Fibroblast of pulmonary artery (primary cell): ENCODE data around the gene MAGI1.

Source experiments
- DNase-seq: peaks from one replicate; pipeline ENCODE4 v3.0.0-alpha.2; 2010; ENCODE audit warnings: low read depth
- H3K4me3 ChIP-seq: replicated peaks from 2 replicates; pipeline ENCODE4 v1.5.1; 2011; ENCODE audit warnings: low read depth, mild to moderate bottlenecking, control low read depth, low read length, moderate library complexity
- TF ChIP-seq, protein P1 (sequence below): IDR thresholded peaks from 2 replicates; pipeline ENCODE4 v1.5.1; 2011; ENCODE audit warnings: mild to moderate bottlenecking, control low read depth, low read length, inconsistent platforms; ENCODE audit errors: missing control alignments

Gene MAGI1

GRCh38 chr3:65685621-65686235 lies 353.0 kb downstream of the MAGI1 start:
- TF ChIP-seq, protein P1, sequence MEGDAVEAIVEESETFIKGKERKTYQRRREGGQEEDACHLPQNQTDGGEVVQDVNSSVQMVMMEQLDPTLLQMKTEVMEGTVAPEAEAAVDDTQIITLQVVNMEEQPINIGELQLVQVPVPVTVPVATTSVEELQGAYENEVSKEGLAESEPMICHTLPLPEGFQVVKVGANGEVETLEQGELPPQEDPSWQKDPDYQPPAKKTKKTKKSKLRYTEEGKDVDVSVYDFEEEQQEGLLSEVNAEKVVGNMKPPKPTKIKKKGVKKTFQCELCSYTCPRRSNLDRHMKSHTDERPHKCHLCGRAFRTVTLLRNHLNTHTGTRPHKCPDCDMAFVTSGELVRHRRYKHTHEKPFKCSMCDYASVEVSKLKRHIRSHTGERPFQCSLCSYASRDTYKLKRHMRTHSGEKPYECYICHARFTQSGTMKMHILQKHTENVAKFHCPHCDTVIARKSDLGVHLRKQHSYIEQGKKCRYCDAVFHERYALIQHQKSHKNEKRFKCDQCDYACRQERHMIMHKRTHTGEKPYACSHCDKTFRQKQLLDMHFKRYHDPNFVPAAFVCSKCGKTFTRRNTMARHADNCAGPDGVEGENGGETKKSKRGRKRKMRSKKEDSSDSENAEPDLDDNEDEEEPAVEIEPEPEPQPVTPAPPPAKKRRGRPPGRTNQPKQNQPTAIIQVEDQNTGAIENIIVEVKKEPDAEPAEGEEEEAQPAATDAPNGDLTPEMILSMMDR = no peak
- DNase-seq = peak; percentile 42
- no peak overlapping the region for H3K4me3 ChIP-seq

DNA sequence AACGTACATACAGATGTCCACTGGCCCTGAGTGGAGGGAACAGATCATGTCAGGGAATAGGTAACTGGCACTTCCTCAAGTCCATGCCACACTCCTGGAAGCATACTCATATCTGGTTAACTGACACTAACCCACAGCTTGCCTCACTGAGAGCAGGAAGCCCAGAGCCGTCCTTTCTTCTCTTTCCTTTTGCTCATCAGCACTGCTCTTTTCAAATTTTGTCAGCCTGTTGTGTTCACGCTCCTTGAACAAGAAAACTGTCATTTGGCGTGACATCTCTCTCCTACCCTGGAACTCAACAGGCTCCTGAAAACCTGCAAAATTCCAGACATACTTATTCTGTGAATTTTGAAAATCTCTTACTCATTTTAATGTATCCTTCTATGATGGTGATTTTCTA lies 360.2 kb downstream of the MAGI1 start:
- no peak for DNase-seq
- H3K4me3 ChIP-seq = no peak overlapping the region
- TF ChIP-seq, protein P1 = no peak

- TF ChIP-seq, protein P1 = no peak
- H3K4me3 ChIP-seq = no peak overlapping the region
- DNase-seq = no peak
Measured at GRCh38 chr3:65677486-65678010, 361.2 kb downstream of the MAGI1 start.

- no peak overlapping the region for H3K4me3 ChIP-seq
- DNase-seq = no peak
- TF ChIP-seq, protein P1 = no peak
Measured at GRCh38 chr3:65676580-65676979, 362.1 kb downstream of the MAGI1 start.

DNA sequence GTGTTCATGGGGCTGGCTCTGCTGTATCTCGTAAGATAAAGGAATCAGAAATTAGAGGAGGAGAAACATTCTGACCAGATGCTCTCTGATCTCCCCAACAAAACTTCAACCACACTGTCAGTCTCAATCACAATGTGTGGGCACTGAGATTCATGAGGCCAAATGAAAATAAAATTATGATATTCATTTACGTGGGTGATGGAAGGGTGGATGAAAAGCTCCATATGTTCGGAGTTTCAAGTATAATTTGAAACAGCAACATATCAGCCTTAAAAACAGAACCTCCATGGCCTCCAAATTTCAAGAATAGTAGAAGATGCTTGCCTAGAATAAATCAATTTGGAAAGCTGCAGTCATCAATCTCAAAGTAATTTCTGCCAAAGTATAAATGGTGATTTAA lies 363.7 kb downstream of the MAGI1 start:
- TF ChIP-seq, protein P1 = no peak
- DNase-seq = no peak
- no peak overlapping the region for H3K4me3 ChIP-seq

- no peak for DNase-seq
- TF ChIP-seq, protein P1 = no peak
- no peak overlapping the region for H3K4me3 ChIP-seq
Measured at GRCh38 chr3:65674226-65674625, 364.5 kb downstream of the MAGI1 start.
